GM20000 (cell line): Measurements from ENCODE around the gene OR5B2.

Experiments used
- DNase-seq: peaks from one replicate; pipeline ENCODE4 v3.0.0; 2012; ENCODE audit warnings: low spot score
- TF ChIP-seq, protein P1 (sequence below): IDR thresholded peaks from 2 replicates; pipeline ENCODE4 v1.5.1; 2012; ENCODE audit warnings: mild to moderate bottlenecking, control low read depth; ENCODE audit errors: extremely low read depth, missing control alignments

OR5B2 gene

DNA sequence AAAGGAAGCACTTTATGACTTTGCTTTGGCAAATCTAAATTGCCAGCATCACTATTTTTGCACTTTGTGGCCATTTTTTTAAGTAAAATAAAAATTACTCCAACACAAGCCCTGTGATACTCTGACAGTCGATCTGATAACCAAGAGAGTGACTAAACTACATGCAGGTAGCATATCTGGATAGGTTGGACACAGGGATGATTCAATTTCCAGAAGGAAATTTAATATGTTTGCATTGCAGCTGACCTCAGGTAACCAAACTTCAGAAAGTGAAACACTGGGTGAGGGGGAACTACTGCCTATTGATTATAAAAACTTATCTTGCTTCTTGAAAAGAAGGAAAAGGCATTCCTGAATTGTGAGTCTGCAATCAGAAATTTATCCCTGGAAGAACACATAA lies 35.2 kb downstream of the OR5B2 start:
- DNase-seq = no peak
- TF ChIP-seq, protein P1, sequence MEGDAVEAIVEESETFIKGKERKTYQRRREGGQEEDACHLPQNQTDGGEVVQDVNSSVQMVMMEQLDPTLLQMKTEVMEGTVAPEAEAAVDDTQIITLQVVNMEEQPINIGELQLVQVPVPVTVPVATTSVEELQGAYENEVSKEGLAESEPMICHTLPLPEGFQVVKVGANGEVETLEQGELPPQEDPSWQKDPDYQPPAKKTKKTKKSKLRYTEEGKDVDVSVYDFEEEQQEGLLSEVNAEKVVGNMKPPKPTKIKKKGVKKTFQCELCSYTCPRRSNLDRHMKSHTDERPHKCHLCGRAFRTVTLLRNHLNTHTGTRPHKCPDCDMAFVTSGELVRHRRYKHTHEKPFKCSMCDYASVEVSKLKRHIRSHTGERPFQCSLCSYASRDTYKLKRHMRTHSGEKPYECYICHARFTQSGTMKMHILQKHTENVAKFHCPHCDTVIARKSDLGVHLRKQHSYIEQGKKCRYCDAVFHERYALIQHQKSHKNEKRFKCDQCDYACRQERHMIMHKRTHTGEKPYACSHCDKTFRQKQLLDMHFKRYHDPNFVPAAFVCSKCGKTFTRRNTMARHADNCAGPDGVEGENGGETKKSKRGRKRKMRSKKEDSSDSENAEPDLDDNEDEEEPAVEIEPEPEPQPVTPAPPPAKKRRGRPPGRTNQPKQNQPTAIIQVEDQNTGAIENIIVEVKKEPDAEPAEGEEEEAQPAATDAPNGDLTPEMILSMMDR = no peak

DNA sequence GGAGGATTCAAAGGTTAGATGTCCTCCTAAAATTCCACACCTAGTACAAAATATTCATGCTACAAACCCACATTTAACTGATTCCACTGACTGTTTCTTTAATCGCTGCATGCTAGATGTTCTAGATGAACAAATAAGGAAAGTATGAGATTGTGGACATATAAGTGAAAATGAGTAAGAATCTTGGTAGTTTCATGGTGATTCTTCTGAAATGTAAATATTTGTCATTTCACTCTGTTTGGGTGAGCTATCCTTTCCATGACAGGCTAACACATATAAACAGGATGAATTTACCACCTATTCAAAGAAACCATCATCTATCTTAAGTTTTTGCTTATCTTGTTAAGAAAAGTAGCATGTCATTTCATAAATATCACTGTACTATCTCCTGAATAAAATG lies 36.0 kb downstream of the OR5B2 start:
- TF ChIP-seq, protein P1 = no peak
- no peak for DNase-seq

DNA sequence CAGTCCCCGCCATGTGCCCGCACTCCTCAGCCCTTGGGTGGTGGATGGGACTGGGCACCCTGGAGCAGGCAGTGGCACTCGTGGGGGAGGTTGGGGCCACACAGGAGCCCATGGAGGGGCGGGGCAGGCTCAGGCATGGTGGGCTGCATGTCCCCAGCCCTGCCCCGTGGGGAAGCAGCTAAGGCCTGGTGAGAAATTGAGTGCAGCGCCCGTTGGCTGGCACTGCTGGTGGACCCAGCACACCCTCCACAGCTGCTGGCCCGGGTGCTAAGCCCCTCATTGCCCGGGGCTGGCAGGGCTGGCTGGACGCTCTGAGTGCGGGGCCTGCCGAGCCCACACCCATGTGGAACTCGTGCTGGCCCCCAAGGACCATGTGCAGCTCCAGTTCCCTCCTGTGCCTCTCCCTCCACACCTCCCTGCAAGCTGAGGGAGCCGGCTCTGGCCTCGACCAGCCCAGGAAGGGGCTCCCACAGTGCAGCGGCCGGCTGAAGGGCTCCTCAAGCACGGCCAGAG lies 37.3 kb downstream of the OR5B2 start:
- no peak for DNase-seq
- TF ChIP-seq, protein P1 = no peak
